DOHH2 (cell line): ENCODE data around the gene PCNX2.
"Not testable (repeated sequence)": the region's sequence is repeated elsewhere in the genome, so short reads cannot be mapped to it uniquely, and the experiment has no call there.

Experiments
- CTCF ChIP-seq: fragments of 200-600 bp; sonication (generic); IDR thresholded peaks from one replicate; pipeline ENCODE4 v1.5.1; 2014; ENCODE audit warnings: antibody characterized with exemption, mild to moderate bottlenecking, low read depth, low read length; ENCODE audit not compliant: poor library complexity, severe bottlenecking
- EZH2phosphoT487 ChIP-seq: fragments of 200-600 bp; sonication (generic); IDR thresholded peaks from 2 replicates; pipeline ENCODE4 v1.6.1; 2017; ENCODE audit warnings: borderline replicate concordance, mild to moderate bottlenecking, antibody characterized with exemption, low read length, moderate library complexity, mixed read lengths

- not testable (repeated sequence) for TF ChIP-seq CTCF, EZH2phosphoT487
Measured at GRCh38 chr1:233003638-233004037, 291.9 kb downstream of the PCNX2 start.
